HEK293 (cell line): ENCODE measurements around the gene C2CD5.

ENCODE experiments used
- CTCF ChIA-PET: fragments of 350-600 bp; formaldehyde crosslinking; extraction: SDS; loops from one replicate; lab custom pipeline; 2021; ENCODE audit warnings: antibody characterized with exemption; lab: Yijun Ruan, JAX
- POLR2A ChIA-PET: fragments of 300-600 bp; formaldehyde crosslinking; extraction: SDS; loops from one replicate; lab custom pipeline; 2020; ENCODE audit warnings: antibody characterized with exemption, inconsistent platforms; lab: Yijun Ruan, JAX
- H3K27ac ChIP-seq: fragments of 200-500 bp; sonication (Bioruptor generic); 2 replicates; pipeline ENCODE4 v1.5.1; 2014; ENCODE audit warnings: low read depth, low read length, control low read depth, inconsistent platforms; ENCODE audit errors: extremely low read depth
- H3K36me3 ChIP-seq, 2 experiments: fragments of 200-500 bp in 1 of 2; sonication (Bioruptor generic) in 1 of 2; 1 replicate in 1 of 2; 2 replicates in 1 of 2; pipeline ENCODE4 v1.5.1; 2014 to 2017; ENCODE audit warnings: inconsistent platforms in 2 of 2, low read length in 2 of 2; ENCODE audit not compliant: control insufficient read depth in 2 of 2, insufficient read depth in 1 of 2
- H3K4me1 ChIP-seq: fragments of 200-500 bp; sonication (Bioruptor generic); 2 replicates; pipeline ENCODE4 v1.5.1; 2014; ENCODE audit warnings: mild to moderate bottlenecking, low read length, inconsistent platforms; ENCODE audit not compliant: control insufficient read depth, insufficient read depth
- H3K4me3 ChIP-seq: 2 replicates; pipeline ENCODE4 v1.5.1; 2011; ENCODE audit warnings: low read depth, mild to moderate bottlenecking, control low read depth, low read length, moderate library complexity
- H3K9me3 ChIP-seq: fragments of 200-500 bp; sonication (Bioruptor generic); 2 replicates; pipeline ENCODE4 v1.5.1; 2014; ENCODE audit warnings: low read depth, low read length, inconsistent platforms; ENCODE audit not compliant: control insufficient read depth, insufficient read depth
- SALL2 ChIP-seq: fragments of 450-650 bp; formaldehyde crosslinking; IDR thresholded peaks from 2 replicates; pipeline ENCODE4 v1.5.0; 2017; ENCODE audit warnings: missing biosample characterization, mild to moderate bottlenecking, missing genetic modification characterization, borderline replicate concordance
- ZBTB17 ChIP-seq: fragments of 450-650 bp; formaldehyde crosslinking; IDR thresholded peaks from 2 replicates; pipeline ENCODE4 v1.5.1; 2016; ENCODE audit warnings: missing biosample characterization, missing genetic modification characterization
- ZNF473 ChIP-seq: fragments of 450-650 bp; formaldehyde crosslinking; IDR thresholded peaks from 2 replicates; pipeline ENCODE4 v1.5.1; 2017; ENCODE audit warnings: missing biosample characterization, missing genetic modification characterization
- ZNF549 ChIP-seq: fragments of 450-650 bp; IDR thresholded peaks from 2 replicates; pipeline ENCODE4 v1.5.1; 2018; ENCODE audit warnings: missing biosample characterization, missing genetic modification characterization, mild to moderate bottlenecking, inconsistent platforms, moderate library complexity
- TF ChIP-seq, protein P1 (sequence below): fragments of 450-650 bp; formaldehyde crosslinking; IDR thresholded peaks from 2 replicates; pipeline ENCODE4 v1.5.1; 2016; ENCODE audit warnings: missing biosample characterization, missing genetic modification characterization

The C2CD5 gene

DNA sequence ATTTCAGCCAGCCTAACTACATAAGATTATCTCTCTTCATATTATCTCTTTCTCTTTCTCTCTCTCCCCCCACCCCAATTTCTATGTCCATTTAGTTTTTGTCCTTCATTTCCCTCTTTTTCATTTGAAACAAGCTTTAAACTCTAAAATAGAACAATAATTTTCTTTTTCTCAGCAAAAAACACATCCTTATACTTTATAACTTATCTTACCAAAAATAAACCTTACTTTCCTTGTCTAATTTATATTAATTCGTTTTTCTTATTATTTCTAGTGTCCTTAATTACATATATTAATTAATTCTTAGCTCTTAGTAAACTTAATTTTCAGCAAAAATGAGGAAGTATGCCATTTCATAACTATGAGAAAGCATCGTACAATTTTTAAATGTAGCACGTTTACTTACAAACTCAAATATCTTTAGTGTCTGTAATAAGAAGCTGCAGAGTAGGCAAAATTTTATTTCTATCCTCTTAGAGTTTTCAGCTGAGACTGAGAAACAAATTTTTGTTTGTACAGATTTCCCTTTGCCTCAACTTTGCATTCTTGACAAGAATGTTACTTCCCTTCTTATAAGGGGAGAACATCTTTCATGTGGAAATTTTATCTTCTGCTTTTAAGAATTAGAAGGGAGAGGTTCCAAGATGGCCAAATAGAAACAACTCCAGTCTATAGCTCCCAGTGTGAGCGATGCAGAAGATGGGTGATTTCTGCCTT lies 144.7 kb downstream of the C2CD5 start:
- Histone ChIP-seq H3K27ac (no peak overlapping the region), H3K36me3 (no peaks in the 10 kb centered on the region), H3K4me1 (no peaks in the 10 kb centered on the region), H3K4me3 (no peak overlapping the region), H3K9me3 (no peaks in the 10 kb centered on the region)
- POLR2A ChIA-PET: no interaction called here
- TF ChIP-seq ZBTB17 (tag by site-specific recombination): no peak
- TF ChIP-seq, protein P1, sequence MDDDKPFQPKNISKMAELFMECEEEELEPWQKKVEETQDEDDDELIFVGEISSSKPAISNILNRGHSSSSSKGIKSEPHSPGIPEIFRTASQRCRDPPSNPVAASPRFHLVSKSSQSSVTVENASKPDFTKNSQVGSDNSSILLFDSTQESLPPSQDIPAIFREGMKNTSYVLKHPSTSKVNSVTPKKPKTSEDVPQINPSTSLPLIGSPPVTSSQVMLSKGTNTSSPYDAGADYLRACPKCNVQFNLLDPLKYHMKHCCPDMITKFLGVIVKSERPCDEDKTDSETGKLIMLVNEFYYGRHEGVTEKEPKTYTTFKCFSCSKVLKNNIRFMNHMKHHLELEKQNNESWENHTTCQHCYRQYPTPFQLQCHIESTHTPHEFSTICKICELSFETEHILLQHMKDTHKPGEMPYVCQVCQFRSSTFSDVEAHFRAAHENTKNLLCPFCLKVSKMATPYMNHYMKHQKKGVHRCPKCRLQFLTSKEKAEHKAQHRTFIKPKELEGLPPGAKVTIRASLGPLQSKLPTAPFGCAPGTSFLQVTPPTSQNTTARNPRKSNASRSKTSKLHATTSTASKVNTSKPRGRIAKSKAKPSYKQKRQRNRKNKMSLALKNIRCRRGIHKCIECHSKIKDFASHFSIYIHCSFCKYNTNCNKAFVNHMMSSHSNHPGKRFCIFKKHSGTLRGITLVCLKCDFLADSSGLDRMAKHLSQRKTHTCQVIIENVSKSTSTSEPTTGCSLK (tag by site-specific recombination): no peak
- no peak for TF ChIP-seq ZNF549 (tag by site-specific recombination)
- TF ChIP-seq ZNF473 (tag by site-specific recombination): no peak
- no peak for TF ChIP-seq SALL2 (tag by site-specific recombination)
- CTCF ChIA-PET: interaction anchor here (0.5 kb wide), 1 partner anchor 378 kb away, joined by 3 read pairs; no protein-coding TSS in a partner anchor
